Measurements from ENCODE around the gene SLC30A2.

GRCh38 chr1:26010825-26011224, 35.1 kb downstream of the SLC30A2 start:
- no peak for TF ChIP-seq POLR2AphosphoS5 (IDR thresholded peaks at IDR 0.05)
- TF ChIP-seq, protein P1, sequence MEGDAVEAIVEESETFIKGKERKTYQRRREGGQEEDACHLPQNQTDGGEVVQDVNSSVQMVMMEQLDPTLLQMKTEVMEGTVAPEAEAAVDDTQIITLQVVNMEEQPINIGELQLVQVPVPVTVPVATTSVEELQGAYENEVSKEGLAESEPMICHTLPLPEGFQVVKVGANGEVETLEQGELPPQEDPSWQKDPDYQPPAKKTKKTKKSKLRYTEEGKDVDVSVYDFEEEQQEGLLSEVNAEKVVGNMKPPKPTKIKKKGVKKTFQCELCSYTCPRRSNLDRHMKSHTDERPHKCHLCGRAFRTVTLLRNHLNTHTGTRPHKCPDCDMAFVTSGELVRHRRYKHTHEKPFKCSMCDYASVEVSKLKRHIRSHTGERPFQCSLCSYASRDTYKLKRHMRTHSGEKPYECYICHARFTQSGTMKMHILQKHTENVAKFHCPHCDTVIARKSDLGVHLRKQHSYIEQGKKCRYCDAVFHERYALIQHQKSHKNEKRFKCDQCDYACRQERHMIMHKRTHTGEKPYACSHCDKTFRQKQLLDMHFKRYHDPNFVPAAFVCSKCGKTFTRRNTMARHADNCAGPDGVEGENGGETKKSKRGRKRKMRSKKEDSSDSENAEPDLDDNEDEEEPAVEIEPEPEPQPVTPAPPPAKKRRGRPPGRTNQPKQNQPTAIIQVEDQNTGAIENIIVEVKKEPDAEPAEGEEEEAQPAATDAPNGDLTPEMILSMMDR (IDR thresholded peaks at IDR 0.05), result no peak
